ENCODE results near the gene KCNN3.

GRCh38 chr1:154710106-154710505 lies 160.0 kb downstream of the KCNN3 start:
- TF ChIP-seq, protein P1, sequence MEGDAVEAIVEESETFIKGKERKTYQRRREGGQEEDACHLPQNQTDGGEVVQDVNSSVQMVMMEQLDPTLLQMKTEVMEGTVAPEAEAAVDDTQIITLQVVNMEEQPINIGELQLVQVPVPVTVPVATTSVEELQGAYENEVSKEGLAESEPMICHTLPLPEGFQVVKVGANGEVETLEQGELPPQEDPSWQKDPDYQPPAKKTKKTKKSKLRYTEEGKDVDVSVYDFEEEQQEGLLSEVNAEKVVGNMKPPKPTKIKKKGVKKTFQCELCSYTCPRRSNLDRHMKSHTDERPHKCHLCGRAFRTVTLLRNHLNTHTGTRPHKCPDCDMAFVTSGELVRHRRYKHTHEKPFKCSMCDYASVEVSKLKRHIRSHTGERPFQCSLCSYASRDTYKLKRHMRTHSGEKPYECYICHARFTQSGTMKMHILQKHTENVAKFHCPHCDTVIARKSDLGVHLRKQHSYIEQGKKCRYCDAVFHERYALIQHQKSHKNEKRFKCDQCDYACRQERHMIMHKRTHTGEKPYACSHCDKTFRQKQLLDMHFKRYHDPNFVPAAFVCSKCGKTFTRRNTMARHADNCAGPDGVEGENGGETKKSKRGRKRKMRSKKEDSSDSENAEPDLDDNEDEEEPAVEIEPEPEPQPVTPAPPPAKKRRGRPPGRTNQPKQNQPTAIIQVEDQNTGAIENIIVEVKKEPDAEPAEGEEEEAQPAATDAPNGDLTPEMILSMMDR (conservative IDR thresholded peaks at IDR 0.05): no peak
- TF ChIP-seq ZFX (IDR thresholded peaks at IDR 0.05): no peak
